Ramos (cell line): ENCODE data around the gene GDF15.
"Not testable (repeated sequence)": the region's sequence is repeated elsewhere in the genome, so short reads cannot be mapped to it uniquely, and the experiment has no call there.

Source experiments
- in situ Hi-C: fragments of 300-500 bp; cut with MboI; formaldehyde crosslinking; loops from one replicate; pipeline ENCODE4 v1.14.3; 2022; ENCODE audit warnings: low sequenced_read_pairs; ENCODE audit not compliant: unreplicated experiment

Gene GDF15

DNA sequence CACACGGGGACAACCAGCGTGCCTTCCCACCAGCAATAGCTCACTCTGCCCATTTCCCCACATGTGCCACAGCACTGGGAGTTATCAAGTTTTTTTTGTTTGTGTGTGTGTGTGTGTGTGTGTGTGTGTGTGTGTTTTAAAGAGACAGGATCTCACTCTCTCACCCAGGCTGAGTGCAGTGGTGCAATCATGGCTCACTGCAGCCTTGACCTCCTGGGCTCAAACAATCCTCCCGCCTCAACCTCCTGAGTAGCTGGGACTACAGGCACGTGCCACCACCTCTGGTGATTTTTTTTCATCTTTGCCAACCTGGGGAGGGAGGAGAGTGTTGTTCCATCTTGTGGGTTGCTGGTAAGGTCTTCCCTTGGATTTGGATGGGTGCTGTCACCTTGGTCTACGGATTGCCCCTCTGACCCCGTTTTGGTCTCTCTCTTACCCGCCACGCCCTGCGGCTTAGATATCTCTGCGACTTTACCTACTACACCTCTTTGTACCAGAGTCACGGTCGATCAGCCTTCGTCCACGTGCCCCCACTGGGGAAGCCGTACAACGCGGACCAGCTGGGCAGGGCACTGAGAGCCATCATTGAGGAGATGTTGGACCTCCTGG, 22.9 kb upstream of the GDF15 start:
- in situ Hi-C loops = no loop called here

DNA sequence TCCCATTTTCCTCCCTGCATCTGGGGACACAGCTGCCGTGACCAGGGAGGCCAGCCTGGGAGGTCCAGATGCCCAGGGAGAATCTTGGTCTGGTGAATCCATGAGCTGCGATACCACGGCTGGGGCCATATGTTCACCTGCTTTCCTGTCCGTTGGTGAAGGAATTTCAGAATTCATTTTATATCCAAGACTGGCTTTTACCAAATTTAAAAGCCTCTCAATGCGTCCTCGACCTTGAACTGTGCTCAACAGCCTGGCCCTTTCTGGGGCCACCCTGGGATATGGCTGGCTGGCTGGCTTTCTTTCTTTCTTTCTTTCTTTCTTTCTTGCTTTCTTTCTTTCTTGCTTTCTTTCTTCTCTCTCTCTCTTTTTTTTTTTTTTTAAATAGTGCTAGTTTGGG, 22.2 kb upstream of the GDF15 start:
- in situ Hi-C loops = no loop called here

DNA sequence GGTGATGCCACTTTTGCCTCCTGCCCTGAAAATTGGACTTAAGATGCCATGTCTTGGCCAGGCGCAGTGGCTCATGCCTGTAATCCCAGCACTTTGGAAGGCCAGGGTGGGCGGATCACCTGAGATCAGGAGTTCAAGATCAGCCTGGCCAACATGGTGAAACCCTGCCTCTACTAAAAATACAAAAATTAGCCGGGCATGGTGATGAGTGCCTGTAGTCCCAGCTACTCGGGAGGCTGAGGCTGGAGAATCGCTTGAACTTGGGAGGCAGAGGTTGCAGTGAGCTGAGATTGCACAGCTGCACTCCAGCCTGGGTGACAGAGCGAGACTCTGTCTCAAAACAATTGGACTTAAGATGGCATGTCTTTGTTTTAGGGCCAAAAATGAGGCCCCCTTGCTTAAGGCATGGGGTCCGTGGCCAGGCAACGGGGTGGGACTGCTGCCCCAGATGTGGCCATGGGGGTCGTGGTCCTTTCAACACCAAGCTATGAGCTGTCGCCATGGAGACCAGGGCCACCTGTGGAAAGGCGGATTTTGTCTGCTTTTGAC, 21.6 kb upstream of the GDF15 start:
- in situ Hi-C loops = not testable (repeated sequence)

DNA sequence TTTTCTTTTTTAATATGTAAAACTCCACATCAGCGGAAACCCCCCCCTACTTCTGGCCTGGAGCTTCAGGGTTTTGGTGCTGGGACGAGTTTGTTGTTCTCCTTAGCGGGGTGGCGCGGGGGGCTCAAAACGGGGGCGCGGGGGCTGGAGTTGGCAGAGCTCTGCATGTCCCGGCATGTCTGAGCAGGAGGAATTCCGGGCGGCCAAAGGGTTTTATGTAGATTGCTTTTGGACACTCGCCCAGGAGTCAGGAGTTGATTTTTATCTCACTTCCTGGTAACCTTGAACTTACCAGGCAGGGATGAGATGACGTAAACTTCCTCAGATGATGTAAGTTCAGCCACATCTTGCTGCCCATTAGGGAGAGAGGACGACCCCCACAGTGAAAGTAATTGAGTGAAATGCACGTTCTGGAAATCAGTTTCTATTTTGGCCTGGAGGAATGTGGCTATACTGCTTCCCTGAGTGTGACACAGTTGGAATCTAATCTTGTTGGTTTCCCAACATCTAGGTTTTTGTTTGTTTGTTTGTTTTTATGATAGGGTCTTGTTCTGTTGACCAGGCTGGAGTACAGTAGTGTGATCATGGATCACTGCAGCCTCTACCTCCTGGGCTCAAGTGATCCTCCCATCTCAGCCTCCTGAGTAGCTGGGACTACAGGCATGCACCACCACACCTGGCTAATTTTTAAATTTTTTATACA, 21.0 kb upstream of the GDF15 start:
- in situ Hi-C loops = no loop called here

DNA sequence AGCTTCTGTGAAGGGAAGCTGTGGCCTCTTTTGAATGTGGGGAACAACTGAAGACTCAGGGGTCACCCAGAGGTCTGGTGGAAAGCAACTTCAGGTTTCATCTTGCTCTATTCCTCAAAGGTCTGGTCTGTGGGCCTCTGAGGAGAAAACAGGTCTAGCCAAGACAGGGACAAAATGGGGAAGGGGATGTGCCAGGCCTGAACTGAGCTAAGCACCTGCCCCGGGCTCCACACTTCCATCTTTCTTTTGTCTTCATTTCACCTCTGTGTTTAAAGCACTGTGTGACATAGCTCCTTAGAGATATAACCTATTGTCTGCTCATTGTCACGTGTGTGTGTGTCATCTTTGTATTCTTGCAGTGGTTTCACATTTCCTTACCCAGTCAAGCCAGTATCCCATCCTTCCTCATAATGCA, 19.9 kb upstream of the GDF15 start:
- in situ Hi-C loops = no loop called here

DNA sequence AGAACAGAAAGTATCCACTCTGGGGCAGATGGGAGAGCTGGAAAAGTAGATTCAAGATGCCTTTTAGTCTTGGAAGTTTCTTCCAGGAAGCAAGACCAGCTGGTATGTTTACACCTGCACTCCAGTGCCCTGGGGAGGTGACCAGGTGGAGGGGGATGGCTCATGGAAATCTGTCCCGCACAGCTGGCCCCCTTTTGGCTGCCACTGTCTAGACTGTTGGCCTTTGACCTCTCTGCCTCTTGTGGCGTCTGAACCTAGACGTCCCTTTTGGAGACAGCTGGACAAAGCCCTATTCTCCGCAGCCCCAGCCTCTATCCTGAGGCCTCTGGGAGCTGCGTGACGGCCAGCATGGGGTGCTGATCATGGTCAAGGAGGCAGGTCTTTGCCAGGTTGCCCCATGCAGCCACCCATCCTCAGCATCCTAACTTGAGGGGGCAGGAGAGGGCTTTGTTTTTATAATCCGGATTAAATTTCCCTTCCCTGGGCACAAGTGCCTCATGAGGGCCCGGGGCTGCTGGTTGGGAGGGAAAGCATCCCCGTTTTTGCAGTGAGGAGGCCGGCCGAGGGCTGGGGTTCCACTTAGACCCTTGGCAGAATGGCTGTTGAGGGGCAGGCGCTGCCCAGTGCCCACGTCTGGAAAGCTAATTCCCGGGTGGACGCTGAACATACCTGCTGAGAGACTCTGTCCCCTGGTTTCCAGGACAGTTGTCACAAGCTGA, 17.3 kb upstream of the GDF15 start:
- in situ Hi-C loops = no loop called here

DNA sequence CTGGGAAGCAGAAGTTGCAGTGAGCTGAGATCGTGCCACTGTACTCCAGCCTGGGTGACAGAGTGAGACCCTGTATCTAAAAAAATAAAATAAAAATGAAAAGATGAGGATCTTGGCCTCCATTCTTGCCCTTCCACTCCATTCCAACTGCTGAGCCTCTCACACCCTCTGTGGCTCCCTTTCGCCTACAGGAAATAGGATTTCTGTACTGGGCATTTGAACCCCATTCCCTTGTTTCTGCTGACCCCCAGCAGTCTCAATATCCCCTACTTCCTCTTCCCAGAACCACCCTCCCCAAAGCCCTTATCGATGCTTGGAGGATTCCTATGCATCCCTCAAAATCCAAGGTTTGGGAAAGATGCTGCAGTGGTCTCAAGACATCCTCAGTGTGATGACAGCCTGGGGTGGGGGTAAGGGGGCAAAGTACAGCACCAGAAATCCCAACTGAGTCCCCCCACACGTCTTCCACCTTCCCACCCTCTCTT, 12.5 kb upstream of the GDF15 start:
- in situ Hi-C loops = no loop called here

DNA sequence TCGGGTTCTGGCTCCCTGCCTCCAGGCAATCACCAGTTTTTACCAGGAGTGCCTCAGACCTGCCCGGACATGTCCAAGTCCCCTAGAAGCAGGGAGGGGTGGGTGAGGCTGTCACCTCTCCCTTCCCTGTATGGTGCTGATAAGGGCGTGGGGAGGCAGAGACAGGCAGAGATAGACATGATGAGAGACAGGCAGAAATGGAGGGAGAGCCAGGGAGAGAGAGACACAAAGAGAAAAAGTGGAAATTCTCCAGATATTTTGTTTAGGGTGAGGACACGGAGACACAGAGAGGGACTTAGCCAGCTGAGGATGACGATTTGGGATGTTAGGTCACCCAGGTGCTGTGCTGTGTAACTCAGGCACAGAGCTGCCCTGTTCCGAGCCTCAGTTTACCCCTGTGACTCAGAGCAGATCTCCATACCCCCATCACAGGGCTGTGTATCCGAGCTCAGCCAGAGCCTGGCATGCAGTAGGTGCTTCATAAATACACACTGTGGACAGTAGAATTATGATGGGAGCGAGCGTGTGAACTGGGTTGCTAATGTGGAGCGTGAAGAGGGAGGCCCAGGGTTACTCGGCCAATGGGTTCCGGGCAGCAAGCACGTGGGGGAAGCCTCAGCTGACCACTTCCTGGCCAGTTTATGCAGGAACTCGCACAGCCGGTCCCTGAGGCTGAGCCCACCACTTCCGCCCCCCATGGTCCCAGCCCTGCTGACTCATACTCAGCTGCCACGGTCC, 11.9 kb upstream of the GDF15 start:
- in situ Hi-C loops = no loop called here

DNA sequence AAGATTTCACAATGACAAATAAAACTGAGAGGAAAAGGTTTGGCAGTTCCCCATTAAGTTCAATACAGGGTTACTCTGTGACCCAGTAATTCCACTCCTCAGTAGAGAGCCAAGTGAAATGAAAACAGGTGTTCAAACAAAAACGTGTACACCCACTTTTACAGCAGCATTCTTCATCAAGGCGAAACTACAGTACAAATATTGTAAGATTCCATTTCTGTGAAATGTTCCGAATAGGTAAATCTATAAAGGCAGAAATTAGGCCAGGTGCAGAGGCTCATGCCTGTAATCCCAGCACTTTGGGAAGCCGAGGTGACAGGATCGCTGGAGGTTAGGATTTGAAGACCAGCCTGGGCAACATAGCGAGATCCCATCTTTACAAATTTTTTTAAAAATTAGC, 8.9 kb upstream of the GDF15 start:
- in situ Hi-C loops = no loop called here

DNA sequence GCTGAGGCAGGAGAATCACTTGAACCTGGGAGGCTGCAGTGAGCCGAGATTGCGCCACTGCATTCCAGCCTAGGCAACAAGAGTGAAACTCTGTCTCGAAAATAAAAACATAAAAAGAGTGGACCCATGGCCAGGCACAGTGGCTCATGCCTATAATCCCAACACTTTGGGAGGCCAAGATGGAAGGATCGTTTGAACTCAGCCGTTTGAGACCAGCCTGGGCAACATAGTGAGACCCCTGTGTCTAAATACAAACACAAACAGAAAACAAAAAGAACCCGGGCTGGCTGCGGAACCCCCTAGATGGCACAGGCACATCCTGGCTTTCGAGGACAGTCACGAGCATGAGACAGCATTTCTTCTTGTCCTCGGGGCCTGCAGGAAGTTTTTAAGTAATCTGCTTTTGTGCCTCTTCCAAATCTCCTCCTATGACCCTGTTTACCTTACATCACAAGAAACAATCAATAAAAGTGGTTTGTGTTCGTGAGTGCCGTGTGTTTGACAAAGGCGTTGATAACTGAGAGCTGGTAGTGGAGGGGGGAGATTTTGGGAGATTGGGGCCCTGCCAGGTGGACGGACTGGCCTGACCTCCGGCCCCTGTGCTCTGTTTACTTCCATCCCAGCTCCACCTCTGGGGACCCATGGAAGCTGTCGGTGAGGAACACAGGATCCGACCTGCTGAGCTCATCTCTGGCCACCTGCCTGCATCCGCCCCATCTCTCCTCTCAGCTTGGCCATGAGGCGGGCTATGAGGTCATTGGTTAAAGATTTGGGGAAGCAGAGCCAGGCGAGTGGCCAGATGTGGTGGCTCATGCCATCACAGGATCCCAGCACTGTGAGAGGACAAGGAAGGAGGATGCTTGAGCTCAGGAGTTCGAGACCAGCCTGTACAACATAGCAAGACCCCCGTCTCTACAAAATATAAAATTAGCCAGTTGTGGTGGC, 5.9 kb upstream of the GDF15 start:
- in situ Hi-C loops = no loop called here

DNA sequence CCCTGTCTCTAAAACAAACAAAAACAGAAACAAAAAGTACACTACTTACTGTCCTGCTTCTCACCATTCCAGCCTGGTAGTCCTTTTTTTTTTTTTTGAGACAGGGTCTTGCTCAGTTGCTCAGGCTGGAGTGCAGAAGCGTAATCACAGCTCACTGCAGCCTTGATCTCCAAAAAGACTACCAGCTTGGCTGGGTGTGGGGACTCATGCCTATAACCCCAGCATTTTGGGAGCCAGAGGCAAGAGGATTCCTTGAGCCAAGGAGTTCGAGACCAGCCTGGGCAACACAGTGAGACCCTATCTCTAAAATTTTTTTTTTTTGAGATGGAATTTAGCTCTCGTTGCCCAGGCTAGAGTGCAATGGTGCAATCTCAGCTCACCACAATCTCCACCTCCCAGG, 5.1 kb upstream of the GDF15 start:
- in situ Hi-C loops = no loop called here

DNA sequence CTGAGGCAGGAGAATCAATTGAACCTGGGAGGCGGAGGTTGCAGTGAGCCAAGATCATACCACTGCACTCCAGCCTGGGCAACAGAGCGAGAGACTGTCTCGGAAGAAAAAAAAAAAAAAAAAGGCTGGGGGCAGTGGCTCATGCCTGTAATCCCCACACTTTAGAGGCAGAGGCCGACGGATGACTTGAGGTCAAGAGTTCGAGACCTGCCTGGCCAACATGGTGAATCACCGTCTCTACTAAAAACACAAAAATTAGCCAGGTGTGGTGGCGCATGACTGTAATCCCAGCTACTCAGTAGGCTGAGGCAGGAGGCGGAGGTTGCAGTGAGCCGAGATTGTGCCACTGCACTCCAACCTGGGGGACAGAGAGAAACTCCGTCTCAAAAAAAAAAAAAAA, 2.3 kb upstream of the GDF15 start:
- in situ Hi-C loops = not testable (repeated sequence)

DNA sequence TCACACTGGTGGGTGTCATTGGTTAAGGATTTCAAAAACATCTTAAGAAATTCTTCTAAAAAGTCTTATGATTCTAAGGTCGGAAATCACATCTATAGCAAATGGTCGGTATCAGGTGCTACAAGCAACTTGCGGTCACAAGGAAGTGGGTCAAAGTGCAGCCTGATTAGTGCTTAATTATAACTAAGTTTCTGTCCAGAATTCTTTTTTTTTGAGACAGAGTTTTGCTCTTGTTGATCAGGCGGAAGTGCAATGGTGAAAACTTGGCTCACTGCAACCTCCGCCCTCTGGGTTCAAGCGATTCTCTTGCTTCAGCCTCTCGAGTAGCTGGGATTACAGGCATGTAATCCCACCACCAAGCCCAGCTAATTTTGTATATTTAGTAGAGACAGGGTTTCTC, 1.2 kb upstream of the GDF15 start:
- in situ Hi-C loops = no loop called here

DNA sequence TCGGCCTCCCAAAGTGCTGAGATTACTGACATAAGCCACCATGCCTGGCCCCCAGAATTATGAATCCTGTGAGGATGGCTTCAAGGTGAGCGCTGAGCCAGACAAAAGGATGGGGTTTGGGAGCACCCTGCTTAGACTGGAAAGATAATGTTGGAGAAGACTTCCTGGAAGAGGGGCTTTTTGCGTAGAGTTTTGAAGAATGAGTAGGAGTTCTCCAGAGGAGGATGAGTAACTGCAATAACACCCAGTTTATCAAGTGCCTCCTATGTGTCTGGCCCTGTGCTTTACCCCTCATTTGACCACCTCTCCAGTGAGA, 641 bp upstream of the GDF15 start:
- in situ Hi-C loops = no loop called here

DNA sequence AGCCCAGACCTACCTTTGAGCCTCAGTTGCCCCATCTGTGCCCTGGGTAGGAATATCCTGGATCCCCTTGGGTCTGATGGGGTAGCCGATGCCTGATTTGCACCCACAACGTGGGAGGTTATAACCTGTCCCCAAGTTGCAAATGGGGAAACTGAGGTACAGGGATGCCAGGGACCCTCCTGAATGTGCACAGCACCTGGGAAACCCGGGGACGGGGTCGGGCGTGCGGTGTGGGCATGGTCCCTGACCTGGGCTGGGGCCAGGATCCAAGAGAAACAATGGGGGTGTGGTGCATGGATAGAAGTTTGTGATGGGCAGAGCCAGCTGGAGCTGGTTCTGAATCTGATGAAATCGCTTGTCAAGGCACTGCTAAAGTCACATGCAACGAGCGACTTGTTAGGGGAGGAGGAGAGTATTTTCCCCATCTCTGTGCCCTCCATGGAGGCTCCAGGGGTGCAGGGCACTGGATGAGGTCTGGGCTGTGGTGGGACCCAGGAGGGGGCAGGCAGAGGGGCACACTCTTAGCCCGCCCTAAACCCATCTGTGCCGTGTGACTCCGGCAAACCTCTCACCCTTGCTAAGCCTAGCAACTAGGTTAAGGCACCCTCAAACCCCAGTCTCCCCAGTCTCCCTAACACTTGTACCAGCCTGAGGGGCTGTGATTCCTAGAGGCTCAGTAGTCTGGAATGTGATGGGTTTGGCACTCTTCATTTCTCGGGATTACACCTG, 749 bp downstream of the GDF15 start:
- in situ Hi-C loops = no loop called here

DNA sequence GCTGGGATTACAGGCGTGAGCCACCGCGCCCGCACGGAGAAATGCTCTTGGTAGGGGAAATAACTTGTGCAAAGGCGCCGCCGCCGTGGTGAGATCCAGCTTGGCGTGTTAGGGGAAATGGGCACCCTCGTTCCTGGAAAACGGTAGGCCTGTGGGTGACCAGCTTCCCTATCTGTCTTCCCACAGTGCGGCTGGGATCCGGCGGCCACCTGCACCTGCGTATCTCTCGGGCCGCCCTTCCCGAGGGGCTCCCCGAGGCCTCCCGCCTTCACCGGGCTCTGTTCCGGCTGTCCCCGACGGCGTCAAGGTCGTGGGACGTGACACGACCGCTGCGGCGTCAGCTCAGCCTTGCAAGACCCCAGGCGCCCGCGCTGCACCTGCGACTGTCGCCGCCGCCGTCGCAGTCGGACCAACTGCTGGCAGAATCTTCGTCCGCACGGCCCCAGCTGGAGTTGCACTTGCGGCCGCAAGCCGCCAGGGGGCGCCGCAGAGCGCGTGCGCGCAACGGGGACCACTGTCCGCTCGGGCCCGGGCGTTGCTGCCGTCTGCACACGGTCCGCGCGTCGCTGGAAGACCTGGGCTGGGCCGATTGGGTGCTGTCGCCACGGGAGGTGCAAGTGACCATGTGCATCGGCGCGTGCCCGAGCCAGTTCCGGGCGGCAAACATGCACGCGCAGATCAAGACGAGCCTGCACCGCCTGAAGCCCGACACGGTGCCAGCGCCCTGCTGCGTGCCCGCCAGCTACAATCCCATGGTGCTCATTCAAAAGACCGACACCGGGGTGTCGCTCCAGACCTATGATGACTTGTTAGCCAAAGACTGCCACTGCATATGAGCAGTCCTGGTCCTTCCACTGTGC, 2.4 kb downstream of the GDF15 start:
- in situ Hi-C loops = no loop called here

DNA sequence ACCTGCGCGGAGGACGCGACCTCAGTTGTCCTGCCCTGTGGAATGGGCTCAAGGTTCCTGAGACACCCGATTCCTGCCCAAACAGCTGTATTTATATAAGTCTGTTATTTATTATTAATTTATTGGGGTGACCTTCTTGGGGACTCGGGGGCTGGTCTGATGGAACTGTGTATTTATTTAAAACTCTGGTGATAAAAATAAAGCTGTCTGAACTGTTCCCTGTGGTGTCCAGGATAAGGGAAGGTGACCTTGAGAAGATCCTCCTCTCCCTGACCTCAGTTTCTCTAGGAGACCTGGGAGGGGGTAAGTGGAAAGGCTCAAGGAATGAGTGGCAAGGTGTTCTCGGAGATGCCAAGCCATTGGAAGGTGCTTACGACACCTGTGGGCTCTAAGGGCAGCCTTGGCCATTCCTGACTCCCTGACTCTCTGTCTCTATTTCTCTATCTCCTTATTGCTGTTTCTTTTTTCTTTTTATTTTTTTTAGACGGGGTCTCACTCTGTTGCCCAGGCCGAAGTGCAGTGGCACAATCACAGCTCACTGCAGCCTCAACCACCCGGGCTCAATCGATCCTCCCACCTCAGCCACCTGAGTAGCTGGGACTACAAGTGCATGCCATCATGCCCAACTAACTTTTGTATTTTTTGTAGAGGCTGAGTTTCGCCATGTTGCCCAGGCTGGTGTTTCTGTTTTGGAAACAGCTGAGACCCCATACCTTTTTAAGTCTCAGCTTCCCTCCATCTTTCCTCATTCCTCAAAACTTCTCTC, 3.2 kb downstream of the GDF15 start:
- in situ Hi-C loops = no loop called here

DNA sequence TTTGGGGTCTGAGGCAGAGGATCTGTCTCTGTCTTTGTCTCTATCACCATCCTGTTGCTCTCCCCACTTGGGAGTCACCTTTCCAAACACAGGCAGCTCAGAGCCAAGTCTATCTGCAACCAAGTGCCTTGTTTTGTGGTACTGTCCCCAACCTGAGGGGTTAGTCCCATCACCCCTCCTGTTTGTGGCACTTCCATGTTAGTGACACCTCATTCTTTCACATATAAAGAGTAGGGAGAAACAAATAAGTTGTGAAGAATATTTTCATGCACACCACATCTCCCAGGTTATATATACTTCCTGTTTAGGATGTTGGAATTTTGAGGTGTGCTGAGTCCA, 3.7 kb downstream of the GDF15 start:
- in situ Hi-C loops = no loop called here
